NOMO-1 (cell line): Measurements from ENCODE around the gene BAMBI.

Source experiments
- DNase-seq, 2 experiments: peaks; one replicate each; lab custom pipeline; 2025; ENCODE audit not compliant: unreplicated experiment in 2 of 2; lab: John Stamatoyannopoulos, UW

Gene BAMBI

DNA sequence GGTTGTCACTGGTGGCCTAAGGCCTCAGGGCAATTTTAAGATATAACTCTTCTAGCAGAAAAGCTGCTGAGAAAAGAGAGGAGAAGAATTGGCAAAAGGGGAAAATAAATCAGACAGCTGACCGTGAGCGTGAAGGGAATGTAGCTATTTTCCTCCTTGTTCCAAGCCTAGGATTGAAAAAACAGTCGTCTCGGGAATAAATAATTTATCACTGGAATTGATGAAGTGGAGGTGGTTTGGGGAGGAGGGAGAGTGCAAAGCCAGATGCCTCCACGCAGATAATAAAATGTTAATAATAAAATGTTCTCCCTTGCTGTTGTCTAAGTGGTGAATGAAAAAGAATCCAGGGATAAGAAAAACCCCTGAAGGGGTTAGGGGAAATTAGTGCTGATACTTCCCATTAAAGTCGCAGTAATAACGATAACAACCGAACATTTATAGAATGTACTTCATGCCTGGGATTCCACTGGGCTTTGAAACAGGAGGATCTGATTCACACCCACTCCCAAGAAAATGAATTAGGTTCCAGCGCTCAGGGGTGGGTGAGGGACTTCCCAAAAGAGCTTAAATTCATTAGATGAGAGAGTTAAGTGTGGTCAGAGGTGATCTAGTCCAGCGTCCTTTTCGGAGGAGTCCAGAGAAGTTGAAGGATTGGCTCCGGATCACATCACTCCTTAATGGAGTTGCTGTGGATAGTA, 27.3 kb downstream of the BAMBI start:
- DNase-seq, result no peak

DNA sequence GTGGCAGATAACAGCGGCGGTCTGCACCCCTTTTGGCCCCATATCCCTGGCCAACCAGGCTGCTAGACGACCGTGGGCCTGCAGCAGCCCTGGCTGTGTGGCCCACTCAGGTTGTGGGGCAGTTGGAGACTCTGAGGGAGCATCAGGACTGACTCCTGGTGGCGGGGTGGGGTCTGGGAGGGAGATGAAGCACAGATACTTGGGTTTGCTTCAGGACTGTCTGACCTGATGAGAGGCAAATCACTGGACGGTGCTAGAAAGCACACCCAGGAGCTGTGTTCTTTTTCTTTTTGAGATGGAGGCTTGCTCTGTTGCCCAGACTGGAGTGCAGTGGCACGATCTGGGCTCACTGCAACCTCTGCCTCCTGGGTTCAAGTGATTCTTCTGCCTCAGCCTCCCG, 28.2 kb downstream of the BAMBI start:
- DNase-seq, result no peak

DNA sequence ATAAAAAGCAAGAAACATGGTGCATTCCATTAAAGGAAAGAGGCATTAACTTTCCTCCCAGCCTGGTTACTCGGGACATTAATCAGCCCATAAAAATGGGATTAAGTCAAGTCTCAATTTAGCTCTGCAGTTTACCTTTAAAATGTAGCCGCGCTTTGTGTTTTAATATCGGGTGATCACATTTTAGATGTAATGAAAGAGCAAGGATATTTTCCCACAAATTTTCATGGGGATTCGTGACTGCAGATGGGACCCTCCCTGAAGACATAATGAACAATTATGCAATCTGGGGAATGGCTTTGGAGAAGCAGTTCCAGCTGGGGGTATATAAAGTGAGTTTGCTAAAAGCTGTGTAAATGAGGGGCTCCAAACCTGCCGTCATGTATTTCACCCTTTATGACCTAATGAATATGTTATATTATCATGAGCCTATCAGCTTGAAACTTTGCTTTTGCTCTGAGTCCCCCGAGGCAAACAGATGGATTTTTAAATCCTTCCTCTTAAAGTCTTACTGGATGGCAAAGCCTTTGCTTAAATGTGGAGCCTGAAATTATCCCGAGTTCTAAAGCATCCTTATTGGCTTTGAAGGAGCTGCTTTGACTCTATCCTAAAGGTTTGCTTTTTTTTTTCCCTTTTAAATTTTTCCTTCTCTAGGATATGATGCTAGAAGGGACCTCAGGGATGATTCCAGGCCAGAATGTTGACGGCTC, 31.8 kb downstream of the BAMBI start:
- no peak for DNase-seq

DNA sequence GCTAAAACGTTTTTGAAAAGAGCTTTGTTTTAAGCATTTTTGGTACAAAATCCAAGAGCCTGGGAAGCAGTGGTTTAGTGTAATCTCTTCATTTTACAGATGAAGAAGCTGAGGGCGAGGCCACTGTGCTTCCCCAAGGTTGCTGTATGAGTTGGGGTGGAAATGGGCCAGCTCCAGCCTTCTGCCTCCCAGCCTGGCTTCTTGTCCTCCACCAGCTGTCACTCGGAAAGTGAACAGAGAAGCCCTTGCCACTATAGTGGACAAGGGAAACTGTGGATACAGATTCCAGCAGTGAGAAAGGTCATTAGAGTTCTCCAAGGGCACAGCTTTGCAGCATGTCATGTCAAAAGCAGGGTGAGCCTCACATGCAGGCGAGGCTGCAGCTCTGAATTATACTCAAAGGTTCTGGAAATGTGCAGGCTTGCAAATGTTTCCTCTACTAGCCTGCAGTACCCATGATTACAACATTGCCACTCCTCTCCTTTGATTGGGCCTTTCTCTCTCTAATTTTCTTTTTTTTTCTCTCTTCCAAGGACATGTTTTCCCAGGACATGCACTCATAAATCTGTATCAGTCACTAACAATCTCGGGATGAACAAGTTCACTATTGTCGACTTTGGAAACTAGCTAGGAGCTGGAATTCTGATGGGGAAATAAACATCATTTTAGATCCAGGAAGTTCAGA, 33.0 kb downstream of the BAMBI start:
- no peak for DNase-seq

DNA sequence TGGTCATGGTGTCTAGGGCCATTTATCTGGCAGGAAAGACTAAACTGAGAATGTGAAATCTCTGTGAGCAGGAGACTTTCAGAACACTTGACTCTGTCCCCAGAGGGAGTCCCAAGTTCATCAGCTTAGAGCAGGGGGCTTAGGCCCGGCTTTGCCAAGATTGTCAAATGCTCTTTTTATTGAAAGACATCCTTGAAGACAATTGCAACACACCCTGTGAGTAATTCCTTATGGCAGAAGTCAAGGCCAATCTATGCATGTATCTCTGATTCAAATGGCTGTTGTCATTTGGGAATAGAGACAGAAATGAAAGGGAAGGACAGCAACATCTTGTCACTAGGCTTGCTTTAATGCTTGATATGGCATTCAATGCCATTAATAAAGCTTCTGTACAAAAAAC, 33.7 kb downstream of the BAMBI start:
- DNase-seq, result no peak

DNA sequence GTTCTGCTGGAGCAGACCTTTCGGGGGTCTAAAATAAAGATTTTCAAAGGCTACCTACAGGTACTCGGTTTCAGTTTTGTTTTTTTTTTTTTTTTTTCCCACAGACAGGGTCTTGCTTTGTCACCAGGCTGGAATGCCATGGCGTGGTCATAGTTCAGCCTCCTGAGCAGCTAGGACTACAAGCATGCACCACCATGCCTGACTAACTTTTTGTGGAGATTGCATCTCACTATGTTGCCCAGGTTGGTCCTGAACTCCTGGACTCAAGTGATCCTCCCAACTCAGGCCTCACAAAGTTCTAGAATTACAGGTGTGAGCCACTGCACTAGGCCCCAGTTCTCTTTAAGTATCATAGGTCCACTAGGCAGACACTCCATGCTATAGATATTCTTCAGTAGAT, 34.5 kb downstream of the BAMBI start:
- no peak for DNase-seq

DNA sequence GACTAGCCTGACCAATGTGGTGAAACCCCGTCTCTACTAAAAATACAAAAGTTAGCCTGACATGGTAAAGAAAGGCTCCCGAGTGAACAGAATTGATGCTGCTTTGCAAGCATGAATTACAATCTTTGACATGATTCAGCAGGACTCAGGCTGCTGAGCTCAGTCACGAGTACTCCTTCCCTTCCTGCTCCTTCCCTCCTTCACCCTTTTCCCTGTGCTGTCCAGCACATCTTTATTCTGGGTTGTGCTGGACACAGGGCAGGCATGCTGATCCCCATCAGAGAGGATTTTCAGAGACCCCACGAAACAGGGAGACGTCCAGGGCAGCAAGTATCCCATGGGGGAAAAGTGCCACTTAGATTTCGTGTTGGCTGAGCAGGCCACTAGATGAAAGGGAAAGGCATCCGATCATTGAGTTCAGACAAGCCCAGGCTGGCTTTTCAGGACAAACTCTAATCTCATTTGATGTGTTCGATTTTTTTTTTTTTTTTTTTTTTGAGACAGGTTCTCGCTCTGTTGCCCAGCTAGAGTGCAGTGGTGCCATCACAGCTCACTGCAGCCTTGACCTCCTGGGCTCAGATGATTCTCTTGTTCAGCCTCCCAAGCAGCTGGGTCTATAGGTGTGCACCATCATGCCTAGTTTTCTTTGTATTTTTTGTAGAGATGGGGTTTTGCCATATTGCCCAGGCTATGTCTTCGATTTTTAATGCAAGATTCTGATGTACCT, 36.5 kb downstream of the BAMBI start:
- no peak for DNase-seq

DNA sequence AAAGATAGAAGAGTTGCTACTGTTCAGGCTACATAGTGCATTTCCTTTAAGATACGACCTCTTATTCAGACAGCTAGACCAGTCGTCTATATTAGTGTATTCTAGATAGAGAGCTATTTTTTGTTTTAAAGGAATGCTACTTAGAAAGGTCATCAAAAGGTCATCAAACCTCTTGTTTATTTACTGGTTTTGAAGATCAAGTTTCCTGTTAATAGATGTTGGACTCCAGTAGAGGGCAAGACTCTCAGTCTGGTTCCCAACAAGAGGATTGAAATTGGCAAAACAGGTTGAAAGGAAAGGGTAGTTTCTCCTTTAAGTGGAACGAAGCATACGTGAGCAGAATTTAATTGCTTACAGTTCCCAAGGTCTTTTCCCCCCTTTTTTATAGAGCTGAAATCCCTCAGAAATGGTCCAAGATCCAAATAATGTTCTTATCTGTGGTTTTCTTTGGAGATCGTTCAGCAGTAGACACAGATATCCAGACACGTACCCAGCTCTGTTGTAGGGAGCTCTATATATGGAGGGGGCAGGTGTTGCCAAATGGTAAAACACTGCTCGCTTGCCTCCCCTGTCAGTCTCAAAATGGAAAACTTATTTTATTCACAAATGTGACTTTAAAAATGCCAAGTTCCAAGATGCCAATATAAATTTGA, 37.2 kb downstream of the BAMBI start:
- DNase-seq, result no peak

DNA sequence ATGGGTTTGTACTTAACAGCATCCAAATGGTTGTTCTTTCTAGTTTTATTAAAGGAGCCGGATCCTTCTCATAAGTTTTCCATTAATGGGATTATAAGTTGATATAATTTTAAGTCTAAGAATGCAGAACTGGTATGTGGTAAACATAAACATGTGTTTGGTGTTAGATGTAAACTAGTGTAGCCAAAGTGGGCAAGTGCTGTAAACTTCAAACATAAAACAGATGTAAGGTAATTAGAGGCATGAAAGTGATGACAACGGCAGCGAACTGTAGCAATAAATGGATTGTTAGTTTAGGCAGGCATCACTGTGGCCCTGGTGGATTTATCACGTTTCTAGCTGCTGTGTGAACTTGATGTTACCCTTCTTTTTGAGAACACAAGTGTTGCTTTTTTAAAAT, 37.9 kb downstream of the BAMBI start:
- no peak for DNase-seq

DNA sequence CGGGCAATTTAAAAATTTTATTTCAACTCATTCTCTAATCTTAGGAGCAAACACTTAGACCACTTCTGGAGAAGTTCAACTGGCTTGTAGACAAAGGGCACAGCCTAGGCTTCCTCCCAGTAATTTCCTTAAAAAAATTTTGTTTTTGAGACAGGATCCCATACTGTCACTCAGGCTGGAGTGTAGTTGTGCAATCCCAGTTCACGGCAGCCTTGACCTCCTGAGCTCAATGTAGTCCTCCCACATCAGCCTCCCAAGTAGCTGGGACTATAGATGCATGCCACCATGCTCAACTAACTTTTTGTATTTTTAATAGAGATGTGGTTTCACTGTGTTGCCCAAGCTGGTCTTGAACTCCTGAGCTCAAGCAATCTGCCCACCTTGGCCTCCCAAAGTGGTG, 38.4 kb downstream of the BAMBI start:
- DNase-seq, result no peak

DNA sequence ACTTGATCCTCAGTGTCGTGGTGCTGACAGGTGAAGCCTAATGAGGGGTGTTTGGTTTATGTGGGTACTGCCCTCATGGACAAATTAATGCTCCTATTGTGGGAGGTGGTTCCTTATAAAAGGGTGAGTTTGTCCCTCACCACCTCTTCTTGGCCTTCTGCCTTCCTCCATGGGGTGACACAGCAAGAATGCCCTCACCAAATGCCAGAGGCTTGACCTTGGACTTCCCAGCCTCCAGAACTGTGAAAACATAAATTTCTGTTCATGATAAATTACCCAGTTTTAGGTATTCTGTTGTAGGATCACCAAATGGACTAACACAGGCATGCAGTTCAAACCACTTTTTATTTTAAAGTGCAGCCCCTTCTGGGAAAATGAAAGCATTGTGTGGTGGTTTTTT, 39.4 kb downstream of the BAMBI start:
- DNase-seq, result no peak

DNA sequence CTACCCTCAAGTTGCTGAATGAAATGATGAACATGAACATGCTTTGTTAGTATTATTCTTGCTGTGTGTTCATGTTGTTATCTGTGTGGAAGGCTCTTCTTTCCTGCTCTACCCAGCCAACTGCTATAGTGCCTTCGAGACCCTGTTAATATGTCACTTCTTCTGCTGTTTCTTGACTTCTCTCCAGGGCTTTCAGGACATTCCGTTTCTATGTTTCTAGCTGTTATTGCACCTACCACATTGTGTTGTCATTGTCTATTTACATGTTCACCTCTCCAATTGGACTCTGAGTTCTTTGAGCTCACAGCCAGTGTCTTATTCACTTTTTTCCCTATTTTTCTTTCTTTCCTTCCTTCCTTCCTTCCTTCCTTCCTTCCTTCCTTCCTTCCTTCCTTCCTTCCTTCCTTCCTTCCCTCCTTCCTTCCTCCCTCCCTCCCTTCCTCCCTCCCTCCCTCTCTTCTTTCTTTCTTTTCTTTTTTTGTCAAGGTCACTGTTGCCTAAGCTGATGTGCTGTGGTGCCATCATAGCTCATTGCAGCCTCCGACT, 40.4 kb downstream of the BAMBI start:
- no peak for DNase-seq

DNA sequence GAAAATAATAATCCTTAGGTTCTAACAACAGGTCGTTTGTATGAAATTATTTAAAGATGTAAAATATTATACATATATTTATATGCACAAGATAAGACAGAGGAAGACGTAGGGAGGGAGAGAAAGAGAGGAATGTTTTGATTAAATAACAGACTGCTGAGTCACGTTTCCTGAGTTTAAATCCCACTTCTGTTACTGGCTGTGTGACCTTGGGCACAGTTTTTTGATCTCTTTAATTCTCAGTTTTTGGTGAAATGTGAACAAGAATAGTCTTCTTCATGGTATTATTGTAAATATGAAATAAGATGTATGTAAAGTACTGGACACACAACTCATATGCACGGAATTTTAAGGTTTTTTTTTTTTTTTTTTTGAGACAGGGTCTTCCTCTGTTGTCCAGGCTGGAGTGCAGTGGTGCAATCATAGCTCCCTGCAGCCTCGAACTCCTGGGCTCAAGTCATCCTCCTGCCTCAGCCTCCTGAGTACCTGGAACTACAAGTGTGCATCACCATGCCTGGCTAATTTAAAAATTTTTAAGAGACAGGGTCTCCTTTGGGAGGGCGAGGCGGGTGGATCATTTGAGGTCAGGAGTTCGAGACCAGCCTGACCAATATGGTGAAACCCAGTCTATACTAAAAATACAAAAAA, 42.6 kb downstream of the BAMBI start:
- no peak for DNase-seq

DNA sequence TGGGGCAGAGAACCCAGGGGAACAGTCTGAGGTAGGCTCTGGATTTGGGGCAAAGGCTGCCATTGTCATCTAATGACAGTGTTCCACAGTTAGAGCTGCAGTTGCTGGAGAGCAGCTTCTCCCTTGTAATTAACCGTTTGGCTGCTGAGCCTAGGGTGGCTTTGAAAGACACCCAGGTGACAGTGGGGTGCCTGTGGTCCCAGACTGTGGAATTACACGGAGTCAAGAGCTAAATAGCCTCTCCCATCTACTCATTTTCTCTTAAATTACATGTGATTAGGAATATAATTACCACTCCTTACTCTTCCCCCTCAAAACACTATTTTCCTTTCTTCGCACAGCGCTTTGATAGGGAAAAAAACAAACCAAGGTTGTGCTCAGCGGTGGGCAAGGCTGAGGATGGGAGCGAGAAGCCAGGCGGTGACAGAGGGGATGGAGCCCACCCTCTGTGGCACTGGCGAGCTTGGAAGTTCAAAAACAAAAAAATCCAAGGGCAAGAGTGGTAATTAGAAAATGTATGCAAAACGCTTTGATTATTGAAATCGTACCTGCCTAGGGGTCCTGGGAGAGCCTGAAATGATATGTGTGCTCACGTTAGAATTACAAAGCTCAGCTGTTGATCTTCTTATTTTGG, 44.1 kb downstream of the BAMBI start:
- no peak for DNase-seq

DNA sequence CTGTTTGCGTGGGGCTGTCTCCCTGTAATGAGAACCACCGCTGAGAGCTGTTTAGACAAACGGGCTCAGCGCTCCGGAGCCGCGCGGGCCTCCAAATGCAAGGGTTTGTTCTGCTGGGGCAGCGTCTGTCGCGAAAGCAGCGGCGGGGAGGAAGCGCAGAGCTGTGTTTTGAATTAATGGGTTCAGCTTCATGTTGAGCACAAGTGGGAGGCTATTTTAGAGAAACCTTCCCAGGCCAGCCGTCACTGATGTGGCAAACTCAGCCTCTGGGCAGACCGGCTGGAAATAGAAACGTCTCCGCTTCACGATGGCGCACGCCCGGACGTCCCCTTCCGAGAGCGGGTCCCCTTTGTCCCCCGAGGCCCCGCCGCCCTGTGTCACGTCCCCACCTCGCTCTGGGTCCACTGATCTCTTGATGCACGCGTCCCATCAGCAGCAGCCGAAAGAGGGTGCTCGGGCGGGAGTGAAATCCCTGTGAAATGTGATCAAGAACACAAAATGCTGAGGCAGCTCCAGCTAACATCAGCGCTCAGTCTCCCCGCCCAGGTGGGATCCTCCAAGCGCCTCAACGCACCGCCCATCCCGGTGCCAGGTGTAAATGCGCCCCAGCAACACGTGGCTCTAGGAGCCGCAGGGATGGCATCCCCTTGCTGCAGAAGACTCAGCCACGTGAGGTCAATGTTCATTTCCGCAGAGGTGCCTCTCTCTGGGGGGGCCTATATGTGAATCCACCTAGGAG, 44.9 kb downstream of the BAMBI start:
- peak; percentile 0 to 19 for DNase-seq

DNA sequence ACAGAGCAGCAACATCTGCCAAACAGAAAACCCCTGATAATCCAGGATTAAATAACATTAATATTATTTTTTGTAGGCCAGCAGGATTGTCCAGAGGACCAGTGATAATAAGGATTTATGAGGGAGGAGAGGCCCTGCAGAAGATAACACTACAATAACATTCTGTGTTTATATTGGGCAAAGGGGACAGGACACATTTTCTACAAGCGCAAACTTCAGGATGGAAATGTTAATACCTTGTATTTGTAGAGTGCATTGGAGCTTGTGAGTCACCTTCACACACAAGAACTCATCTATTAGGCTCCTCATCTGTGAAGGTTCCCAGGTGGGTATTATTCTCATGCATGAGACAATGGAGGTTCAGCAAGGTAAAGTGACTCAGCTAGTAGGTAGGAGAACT, 51.0 kb downstream of the BAMBI start:
- no peak for DNase-seq

DNA sequence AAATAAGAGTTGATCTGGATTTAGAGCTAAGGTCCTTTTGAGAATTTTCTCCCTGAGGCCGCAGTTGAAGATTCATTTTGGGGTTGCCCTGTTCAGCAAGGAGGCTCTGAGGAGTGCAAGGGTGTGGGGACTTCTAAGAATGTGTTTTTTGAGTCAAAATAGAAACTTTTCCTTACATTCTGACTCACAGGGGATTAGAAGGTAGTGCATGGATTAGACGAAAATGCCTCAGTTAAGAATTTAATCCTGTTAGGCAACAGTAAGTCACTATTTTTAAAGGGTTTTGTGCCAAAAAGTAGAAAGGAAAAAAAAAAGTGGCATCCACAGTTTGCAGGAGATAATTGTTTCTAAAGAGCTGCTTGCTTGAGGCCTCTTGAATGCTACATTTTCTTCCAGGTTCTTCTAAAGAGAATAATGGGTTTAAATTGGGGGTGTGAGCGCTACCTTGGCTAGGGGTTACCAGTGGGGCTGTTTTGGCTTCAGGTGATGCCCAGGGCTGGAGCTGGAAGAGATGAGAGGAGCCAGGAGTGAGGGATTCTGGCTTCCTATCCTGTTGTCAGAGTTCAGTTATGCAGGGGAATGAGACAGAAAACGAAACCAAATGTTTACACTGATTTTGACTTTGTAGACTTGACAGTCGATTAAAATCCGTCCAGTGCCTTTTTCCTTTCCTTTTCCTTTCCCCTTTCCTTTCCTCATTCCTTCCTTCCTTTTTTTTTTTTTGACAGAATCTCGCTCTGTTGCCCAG, 52.9 kb downstream of the BAMBI start:
- DNase-seq, result no peak

DNA sequence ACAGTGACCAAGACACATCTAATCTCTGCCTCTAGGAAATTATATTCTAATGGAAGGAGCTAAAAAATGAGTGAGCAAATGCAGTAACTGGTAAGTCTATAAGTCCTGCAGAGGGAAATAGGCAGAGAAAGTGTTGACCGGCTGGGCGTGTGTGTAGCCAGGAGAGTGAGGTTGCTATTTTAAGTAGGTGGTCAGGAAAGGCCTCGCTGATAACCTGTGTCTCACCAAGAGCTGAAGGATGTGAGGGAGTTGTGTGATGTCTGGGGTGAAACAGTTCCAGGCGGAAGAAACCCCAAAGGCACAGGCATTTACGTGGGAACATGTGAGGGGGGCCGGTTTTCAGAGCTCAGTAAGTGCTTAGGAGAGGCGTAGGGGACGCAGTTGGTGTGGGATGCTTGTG, 54.8 kb downstream of the BAMBI start:
- DNase-seq, result no peak
